Stimulated activated CD8-positive, alpha-beta memory T cell treated with anti-CD3 and anti-CD28 coated beads, Interleukin-2, amount 100 ng/mL, for 48 hours (primary cell): ENCODE measurements around the gene FGD5.

Experiments used
- DNase-seq, 2 donors: peaks; one replicate each; pipeline ENCODE4 v3.0.0-alpha.2; 2020; ENCODE audit warnings: low read depth in 2 of 2

The FGD5 gene

DNA sequence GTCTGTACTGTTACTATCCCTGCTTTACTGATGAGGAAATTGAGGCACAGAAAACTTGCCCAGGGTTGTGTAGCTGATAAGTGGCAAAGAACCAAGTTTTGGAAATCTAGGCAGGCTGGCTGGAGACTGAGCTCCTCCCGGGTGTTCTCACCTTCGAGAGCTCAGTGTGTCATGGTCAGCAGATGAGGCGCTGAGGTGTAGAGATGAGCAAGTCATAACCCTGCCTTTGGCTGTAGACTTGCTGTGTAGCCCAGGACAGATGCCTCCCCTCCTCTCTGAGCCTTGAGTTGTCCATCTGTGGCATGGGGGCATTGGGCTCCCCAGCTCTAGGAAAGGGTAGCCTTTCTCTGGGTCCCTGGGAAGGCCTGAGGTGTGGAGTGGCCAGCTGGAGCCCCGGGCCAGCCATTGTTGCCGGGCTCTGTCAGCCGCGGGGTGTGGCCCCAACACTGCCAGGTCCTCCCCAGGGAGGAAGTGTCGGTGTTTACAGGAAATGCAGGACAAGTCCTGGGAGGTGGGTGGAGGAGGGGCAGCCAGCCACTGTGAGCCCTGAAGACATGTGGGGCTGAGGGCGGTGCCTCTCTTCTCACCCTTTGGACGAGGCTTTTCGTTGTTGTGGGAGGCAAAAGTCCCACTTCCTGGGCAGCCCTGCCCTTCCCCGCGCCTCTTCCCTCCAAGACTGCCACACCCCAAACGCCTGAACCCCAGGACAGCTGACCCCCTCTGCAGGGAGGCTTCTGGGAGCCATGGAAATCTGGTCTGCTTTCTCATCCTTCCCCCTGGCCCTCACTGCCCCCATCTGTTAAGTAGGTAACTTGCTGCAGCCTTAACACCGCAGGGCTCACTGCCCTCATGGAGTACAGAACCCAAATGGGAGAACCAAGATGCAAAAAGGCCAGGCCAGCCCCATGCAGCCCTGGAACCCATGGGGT, 29.1 kb downstream of the FGD5 start:
- no peak for DNase-seq

DNA sequence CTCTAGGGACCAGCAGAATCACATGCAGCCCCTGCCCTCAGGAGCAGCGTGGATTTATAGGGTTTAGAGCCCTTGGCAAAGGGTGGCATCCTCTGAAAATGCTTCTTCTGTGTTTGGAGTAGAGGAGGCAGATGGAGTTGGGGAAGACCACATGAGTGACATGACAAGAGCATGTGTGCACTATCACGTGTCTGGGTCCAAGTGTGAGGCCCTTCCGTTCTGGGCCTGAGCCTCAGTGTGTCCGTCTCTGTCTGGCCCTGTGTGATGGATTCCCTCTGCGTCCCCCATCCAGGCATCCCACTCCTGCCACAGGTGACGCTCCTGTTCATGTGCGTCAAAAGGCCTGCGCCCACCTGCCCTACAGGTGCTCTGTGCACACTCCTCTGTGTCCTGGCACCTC, 30.1 kb downstream of the FGD5 start:
- no peak for DNase-seq

- DNase-seq, result no peak
These were observed 31.0 kb downstream of the FGD5 start for GRCh38 chr3:14849638-14850230.

DNA sequence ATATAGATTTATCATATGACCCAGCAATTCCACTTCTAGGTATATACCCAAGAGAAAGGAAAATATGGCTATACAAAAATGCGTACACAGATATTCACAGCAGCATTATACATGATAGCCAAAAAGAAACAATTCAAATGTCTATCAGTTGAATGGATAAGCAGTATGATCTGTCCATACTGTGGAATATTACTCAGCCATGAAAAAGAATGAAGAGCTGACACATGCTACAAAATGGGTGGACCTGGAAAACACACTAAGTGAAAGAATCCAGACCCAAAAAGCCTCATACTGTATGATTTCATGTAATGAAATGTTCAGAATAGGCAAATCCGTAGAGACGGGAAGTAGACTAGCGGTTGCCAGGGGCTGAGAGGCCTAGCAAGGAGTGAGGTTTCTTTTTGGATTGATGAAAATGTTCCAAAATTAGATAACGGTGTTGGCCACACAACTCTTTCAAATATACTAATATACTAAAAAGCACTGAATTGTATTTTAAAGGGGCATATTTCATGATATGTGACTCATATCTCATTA, 33.4 kb downstream of the FGD5 start:
- DNase-seq, result no peak

DNA sequence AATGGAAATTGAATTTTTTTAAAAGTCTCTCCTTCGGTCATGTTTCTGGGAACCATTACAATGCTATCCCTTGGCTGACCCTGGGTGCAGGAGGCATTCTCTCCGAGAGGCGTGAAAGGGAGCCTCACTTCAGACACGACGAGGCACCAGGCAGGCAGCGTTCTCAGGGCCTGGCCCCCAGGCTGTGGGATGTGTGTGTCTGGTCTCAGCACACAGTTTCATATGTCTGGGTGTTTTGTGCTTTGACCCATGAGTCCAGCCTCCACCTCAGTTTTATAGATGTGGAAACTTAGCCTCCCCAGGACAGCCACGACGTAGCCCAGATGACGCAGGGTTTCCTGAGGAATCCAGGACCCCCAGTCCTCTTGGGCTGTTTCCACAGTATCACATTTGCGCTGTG, 34.0 kb downstream of the FGD5 start:
- DNase-seq, result no peak

DNA sequence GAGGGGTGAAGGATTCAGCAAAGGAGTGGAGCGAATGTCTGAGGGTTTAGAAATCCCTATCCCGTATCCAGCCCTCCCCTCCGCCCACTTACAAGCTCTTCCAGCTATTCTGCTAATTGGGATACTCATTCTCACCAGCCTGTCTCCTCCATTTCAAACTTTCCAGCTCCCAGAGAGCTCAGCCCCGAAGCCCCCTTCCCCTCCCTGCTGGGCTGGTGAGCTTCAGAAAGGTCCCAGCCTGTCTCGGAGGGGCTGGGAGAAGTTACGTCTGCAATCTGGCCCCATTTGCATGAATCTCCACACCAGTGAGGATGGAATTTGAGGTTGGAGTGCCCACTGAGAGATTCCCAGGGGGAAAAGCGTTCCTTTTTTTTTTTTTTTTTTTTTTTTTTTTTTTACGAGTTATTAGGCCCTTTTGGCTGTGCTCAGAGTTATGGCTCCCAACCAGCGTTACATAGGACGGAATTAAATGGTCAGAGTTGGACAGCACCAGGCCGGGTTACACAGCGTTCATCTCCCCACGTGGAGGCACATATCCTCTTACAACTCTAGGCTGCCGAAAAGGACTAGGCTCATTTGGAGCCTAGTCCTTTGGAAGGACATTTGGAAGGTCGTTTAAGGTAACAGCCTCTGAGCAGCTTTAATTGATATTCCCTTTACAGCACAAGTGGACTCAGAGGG, 34.6 kb downstream of the FGD5 start:
- DNase-seq, result no peak

DNA sequence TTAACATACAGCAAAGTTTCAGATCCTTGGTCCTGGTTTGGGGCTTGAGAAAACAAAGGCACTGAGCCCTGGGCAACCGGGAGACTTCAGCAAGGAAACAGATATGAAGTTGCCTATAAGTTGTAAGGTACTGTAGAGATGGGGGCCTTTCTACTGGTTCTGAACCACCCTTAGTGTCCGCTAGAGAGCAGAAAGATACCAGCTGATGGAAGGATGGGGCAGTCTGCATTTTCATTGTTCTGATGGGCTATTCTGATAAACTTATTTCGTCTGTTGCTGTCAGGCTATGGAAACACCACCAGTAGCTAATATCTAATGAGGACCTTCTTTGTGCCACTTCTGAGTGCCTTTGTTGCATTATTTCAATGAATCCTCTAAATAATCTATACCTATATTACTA, 38.7 kb downstream of the FGD5 start:
- no peak for DNase-seq

DNA sequence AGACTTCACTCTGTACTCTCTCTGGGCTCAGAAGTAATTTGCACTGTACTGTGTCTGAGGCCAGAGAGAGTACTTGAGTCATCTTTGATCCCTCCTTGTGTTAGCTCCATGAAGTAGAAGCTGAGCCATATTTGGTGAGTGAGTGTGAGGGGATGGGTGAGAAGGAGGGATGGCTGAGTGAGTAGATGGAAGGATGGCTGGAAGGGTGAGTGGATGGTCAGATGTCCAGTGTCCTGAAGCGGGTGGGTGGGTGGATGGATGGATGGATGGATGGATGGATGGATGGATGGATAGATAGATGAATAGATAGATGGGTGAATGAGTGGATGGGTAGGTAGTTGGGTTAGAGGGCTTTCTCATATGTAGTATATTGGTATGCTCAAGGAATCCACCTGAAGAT, 39.3 kb downstream of the FGD5 start:
- DNase-seq, result no peak

- no peak for DNase-seq
These were observed 41.1 kb downstream of the FGD5 start for GRCh38 chr3:14859880-14860279.

- no peak for DNase-seq
These were observed 42.3 kb downstream of the FGD5 start for GRCh38 chr3:14861031-14861430.

GRCh38 chr3:14861446-14862302, 42.9 kb downstream of the FGD5 start:
- no peak for DNase-seq

DNA sequence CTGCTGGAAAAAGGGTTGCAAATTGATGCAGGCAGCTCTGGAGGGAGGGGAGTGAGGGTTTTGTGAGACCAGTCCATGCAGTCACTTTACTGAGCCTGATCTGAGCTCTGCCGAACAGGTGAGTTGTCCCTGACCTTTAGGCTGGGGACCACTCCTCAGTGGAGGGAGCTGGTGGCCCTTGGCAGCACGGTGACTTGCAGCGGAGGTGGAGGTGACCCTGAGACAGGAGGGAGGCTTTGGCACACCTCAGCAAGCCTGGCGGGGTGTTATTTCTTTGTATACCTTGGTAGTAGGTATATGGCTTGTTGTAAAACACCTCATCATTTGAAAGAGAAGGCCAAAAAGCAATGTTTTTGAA, 43.5 kb downstream of the FGD5 start:
- no peak for DNase-seq

GRCh38 chr3:14862661-14863230, 44.0 kb downstream of the FGD5 start:
- no peak for DNase-seq

DNA sequence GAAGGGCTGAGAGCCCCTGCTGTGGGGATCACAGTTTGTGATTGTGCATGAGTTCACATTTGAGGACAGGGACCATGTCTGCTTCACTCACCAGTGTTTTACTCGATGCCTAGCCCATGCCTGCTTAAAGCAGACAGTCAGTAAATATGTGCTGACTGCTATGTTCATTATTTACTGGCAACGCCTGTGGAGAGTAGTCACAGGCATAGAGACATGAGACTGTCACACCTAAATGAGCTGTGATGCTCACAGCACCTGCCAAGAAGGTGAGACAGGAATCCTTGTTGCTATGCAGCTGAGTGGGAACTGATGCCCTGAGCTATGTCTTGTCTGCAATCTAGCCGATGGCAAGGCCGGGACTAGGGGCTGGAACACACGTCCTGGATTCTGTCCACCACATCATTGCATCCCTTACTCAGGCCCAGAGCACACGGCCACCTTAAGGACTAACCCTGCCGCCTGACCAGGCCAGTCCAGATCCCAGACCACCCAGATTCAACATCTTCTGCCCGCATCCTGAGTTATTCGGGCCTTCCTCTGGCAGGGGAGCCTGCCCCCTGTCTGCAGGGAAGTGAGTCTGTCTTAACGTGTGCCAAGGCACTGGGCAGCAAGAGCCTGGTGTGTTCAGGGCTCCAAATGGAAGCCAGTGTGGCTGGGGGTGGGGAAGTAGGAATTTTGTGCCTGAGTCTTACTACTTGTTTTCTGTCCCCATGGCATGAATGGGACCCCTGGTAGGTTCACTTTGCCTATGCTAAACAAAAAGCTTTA, 44.8 kb downstream of the FGD5 start:
- no peak for DNase-seq

DNA sequence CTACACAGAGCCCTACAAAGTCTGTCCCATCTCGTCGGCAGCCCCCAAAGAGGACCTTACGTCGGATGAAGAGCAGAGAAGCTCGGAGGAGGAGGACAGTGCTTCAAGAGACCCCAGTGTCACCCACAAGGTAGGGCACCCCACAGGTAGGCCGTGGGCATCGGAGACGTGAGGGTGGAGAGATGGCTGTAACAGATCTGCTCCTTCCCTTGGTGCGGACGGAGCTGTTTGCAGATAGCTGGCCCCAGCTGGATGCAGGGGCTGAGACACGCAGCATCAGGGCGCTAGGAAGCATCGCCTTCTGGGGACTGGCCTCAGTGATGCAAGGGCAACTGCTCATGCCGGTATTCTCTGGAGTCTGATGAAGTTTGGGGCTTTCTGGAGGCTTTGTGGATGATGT, 45.4 kb downstream of the FGD5 start:
- DNase-seq, result no peak

GRCh38 chr3:14866627-14867026, 47.9 kb downstream of the FGD5 start:
- no peak for DNase-seq

DNA sequence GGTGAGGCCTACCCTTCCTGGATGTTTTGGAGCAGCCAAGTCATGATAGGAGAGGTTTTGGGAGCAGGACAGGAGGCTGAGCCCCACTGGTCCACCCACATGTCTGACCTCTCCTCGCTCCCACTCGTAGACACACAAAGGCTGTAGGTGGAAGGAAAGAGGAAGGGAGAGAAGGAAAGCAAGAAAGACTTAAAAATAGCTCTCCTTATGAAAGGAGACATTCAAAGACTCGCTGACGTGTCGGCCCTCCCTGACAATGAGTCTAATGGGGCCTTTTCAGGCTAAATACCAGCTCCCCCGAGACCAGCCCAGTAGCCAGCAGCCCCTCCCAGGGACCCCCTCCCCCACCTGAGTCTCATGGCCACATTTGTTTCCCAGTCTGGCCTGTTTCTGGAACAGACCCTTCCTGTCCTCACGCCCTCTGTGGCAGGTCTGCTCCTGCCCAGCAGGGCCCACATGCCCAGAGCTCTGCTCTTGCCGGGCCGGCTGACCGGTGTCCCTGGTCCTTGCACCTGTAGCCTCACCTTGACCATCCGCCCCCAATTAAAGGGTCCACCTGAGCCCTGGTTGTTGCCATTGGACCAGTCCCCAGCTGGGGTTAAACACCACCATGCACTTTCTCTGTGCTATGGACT, 49.3 kb downstream of the FGD5 start:
- DNase-seq, result no peak

GRCh38 chr3:14869917-14870782, 51.4 kb downstream of the FGD5 start:
- DNase-seq, result no peak

DNA sequence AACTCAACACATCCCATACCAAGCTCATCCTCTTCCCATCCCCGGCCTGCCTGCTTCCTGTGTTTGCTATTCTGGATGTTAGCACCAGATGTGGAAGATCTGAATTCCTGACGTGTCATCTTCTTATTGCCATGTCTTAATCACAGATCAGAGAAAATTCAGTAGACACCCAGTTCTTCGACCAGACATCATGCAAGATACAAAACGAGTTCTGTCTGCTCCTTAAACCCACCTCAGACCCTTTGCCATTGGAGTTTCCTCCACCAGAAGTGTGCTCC, 52.0 kb downstream of the FGD5 start:
- DNase-seq, result no peak
